22Rv1 (cell line): Measurements from ENCODE around the gene SPPL2B.

Source experiments
- H3K27ac ChIP-seq: fragments of 450-650 bp; 2 replicates; pipeline ENCODE4 v1.5.1; 2017
- CTCF ChIP-seq: fragments of 450-650 bp; IDR thresholded peaks from 2 replicates; pipeline ENCODE4 v1.5.1; 2017; ENCODE audit warnings: mild to moderate bottlenecking
- ZFX ChIP-seq: fragments of 450-650 bp; IDR thresholded peaks from 2 replicates; pipeline ENCODE4 v1.6.1; 2017; ENCODE audit warnings: antibody characterized with exemption, borderline replicate concordance

SPPL2B gene

GRCh38 chr19:2305452-2306280, 22.8 kb upstream of the SPPL2B start:
- TF ChIP-seq CTCF (no peak), ZFX (no peak)
- H3K27ac ChIP-seq, result no peak overlapping the region

- H3K27ac ChIP-seq, result no peak overlapping the region
- TF ChIP-seq ZFX (no peak), CTCF (no peak)
Observed at GRCh38 chr19:2306281-2306806, 22.1 kb upstream of the SPPL2B start.

- no peak for TF ChIP-seq CTCF
- TF ChIP-seq ZFX, result no peak
Observed at GRCh38 chr19:2306971-2307370, 21.5 kb upstream of the SPPL2B start.

GRCh38 chr19:2307518-2308012, 20.9 kb upstream of the SPPL2B start:
- TF ChIP-seq ZFX (no peak), CTCF (no peak)
- no peak overlapping the region for H3K27ac ChIP-seq

More at GRCh38 chr19:2306971-2307370, 21.5 kb upstream of the SPPL2B start:
- H3K27ac ChIP-seq, result no peak overlapping the region

- TF ChIP-seq ZFX (no peak), CTCF (no peak)
- H3K27ac ChIP-seq, result no peak within 1 kb of the TSS
Observed at GRCh38 chr19:2308114-2308556, 20.3 kb upstream of the SPPL2B start, which contains the start of gene LINGO3. LINGO3 (minus strand) TSS chr19:2308154; CDS start chr19:2291776, 16,378 bp downstream.

GRCh38 chr19:2309734-2310362, 18.6 kb upstream of the SPPL2B start:
- TF ChIP-seq ZFX (no peak), CTCF (no peak)
- H3K27ac ChIP-seq, result no peak overlapping the region

GRCh38 chr19:2311093-2311492, 17.4 kb upstream of the SPPL2B start:
- H3K27ac ChIP-seq, result no peak overlapping the region

More at GRCh38 chr19:2311093-2311492, 17.4 kb upstream of the SPPL2B start:
- TF ChIP-seq ZFX (no peak), CTCF (no peak)
